Measurements from ENCODE around the gene PRKAG1.

The PRKAG1 gene

GRCh38 chr12:48952691-48953090 lies 65.9 kb downstream of the PRKAG1 start:
- TF ChIP-seq, protein P1, sequence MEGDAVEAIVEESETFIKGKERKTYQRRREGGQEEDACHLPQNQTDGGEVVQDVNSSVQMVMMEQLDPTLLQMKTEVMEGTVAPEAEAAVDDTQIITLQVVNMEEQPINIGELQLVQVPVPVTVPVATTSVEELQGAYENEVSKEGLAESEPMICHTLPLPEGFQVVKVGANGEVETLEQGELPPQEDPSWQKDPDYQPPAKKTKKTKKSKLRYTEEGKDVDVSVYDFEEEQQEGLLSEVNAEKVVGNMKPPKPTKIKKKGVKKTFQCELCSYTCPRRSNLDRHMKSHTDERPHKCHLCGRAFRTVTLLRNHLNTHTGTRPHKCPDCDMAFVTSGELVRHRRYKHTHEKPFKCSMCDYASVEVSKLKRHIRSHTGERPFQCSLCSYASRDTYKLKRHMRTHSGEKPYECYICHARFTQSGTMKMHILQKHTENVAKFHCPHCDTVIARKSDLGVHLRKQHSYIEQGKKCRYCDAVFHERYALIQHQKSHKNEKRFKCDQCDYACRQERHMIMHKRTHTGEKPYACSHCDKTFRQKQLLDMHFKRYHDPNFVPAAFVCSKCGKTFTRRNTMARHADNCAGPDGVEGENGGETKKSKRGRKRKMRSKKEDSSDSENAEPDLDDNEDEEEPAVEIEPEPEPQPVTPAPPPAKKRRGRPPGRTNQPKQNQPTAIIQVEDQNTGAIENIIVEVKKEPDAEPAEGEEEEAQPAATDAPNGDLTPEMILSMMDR (IDR thresholded peaks at IDR 0.05; ENCODE audit: low read depth, low read length, missing control alignments), result no peak
- no peak overlapping the region for H3K4me3 ChIP-seq (ENCODE audit: low read depth, low read length)
- in situ Hi-C loops (cut with HindIII; ENCODE audit: low sequenced_read_pairs), result no loop called here
- DNase-seq (ENCODE audit: low read depth), result no peak

Measured in astrocyte of the cerebellum (primary cell).